ENCODE data around the gene TSPAN9. TPM values are rescaled to one million over a fixed set of nuclear protein-coding genes. Genes with fewer than 3 reads are reported as not detected.

TSPAN9 gene
- total and polyA plus RNA-seq, 10 of the 15 experiments (the other 5 are each of a cell fraction or from before 2014, with no cell fraction given), result 0.03 to 1.0 (median 0.12) TPM; not detected in 5

- no peak overlapping the region for H3K4me3 ChIP-seq
- H2AFZ ChIP-seq (ENCODE audit: control insufficient read depth, low read depth, low read length), result no peak overlapping the region
- H3K9me3 ChIP-seq (replicated peaks; ENCODE audit: control insufficient read depth, insufficient read depth, low read length), result no peaks in the 10 kb centered on the region
- FAIRE-seq (no peak), ATAC-seq (no peak), DNase-seq (ENCODE audit: low read depth, low spot score) (no peak)
- H3K9ac ChIP-seq (ENCODE audit: control insufficient read depth, insufficient read depth, low read length), result no peak overlapping the region
- no peak overlapping the region for H3K4me2 ChIP-seq (ENCODE audit: control insufficient read depth, insufficient read depth)
- BruUV-seq (replicated peaks), result no TSS peak
- no peaks in the 10 kb centered on the region for H3K36me3 ChIP-seq (ENCODE audit: control insufficient read depth in 2 of 2, insufficient read depth in 2 of 2, low read length in 1 of 2)
- H3K27ac ChIP-seq (ENCODE audit: control insufficient read depth, insufficient read depth), result no peak overlapping the region
- ChIA-PET CTCF (no interaction called here), RAD21 (ENCODE audit: unreplicated experiment) (no interaction called here), POLR2A (no interaction called here), SMC1A (ENCODE audit: uncharacterized antibody, unreplicated experiment) (no interaction called here)
- intact Hi-C loops (cut with micrococcal nuclease; ENCODE audit: unreplicated experiment) (no loop called here), in situ Hi-C loops (cut with MboI) (no loop called here)
- TF ChIP-seq IRF4 (IDR thresholded peaks at IDR 0.05; ENCODE audit: low read depth, low read length) (no peak), CHD4 (IDR thresholded peaks at IDR 0.05) (no peak), SIN3A (IDR thresholded peaks at IDR 0.05; ENCODE audit: low read depth, low read length) (no peak), TCF12 (IDR thresholded peaks at IDR 0.05; ENCODE audit: low read depth, low read length) (no peak), SUPT20H (IDR thresholded peaks at IDR 0.05; ENCODE audit: borderline replicate concordance, control insufficient read depth, low read depth, low read length) (no peak), ZNF24 (IDR thresholded peaks at IDR 0.05) (no peak), NR2C1 (IDR thresholded peaks at IDR 0.05) (no peak)
- 17% methylated on average over 11 of the region's 11 CpGs for WGBS (ENCODE audit: insufficient coverage, insufficient replicate concordance, low lambda C conversion rate, missing lambda C conversion rate)
- no peaks in the 10 kb centered on the region for H3K4me1 ChIP-seq (ENCODE audit: control insufficient read depth, insufficient read depth, low read length)
- no peaks in the 10 kb centered on the region for H4K20me1 ChIP-seq (ENCODE audit: control insufficient read depth, insufficient read depth)
- H3K79me2 ChIP-seq (ENCODE audit: control insufficient read depth, insufficient read depth, low read length), result no peaks in the 10 kb centered on the region
- H3K27me3 ChIP-seq (replicated peaks in 1 of 2; ENCODE audit: control insufficient read depth in 2 of 2, insufficient read depth in 2 of 2, low read length in 1 of 2), result peaks cover 3 to 6% of the 10 kb centered on the region in 2 experiments; a peak in 3 of 4 replicates
Measured at GRCh38 chr12:3267690-3268089, 190.5 kb downstream of the TSPAN9 start.

GRCh38 chr12:3269594-3269993 lies 192.4 kb downstream of the TSPAN9 start:
- no peak overlapping the region for H3K4me2 ChIP-seq (ENCODE audit: control insufficient read depth, insufficient read depth)
- H3K27ac ChIP-seq (ENCODE audit: control insufficient read depth, insufficient read depth), result no peak overlapping the region
- CTCF ChIA-PET, result no interaction called here
- peaks cover 3 to 6% of the 10 kb centered on the region in 2 experiments; a peak in 3 of 4 replicates for H3K27me3 ChIP-seq (replicated peaks in 1 of 2; ENCODE audit: control insufficient read depth in 2 of 2, insufficient read depth in 2 of 2, low read length in 1 of 2)
- WGBS (ENCODE audit: insufficient coverage, insufficient replicate concordance, low lambda C conversion rate, missing lambda C conversion rate), result 48% methylated on average over 11 of the region's 11 CpGs
- TF ChIP-seq JUND (IDR thresholded peaks at IDR 0.05; ENCODE audit: low read depth, low read length) (no peak), TBL1XR1 (IDR thresholded peaks at IDR 0.05; ENCODE audit: low read depth, low read length) (no peak), EED (IDR thresholded peaks at IDR 0.05; ENCODE audit: low read depth) (no peak), SIN3A (IDR thresholded peaks at IDR 0.05; ENCODE audit: low read depth, low read length) (no peak)
- FAIRE-seq (no peak), DNase-seq (ENCODE audit: low read depth, low spot score) (no peak), ATAC-seq (no peak)
- no peak overlapping the region for H2AFZ ChIP-seq (ENCODE audit: control insufficient read depth, low read depth, low read length)
- in situ Hi-C loops (cut with MboI), result no loop called here
- H3K4me1 ChIP-seq (ENCODE audit: control insufficient read depth, insufficient read depth, low read length), result no peaks in the 10 kb centered on the region
- H4K20me1 ChIP-seq (ENCODE audit: control insufficient read depth, insufficient read depth), result no peaks in the 10 kb centered on the region
- SMC1A ChIA-PET (ENCODE audit: uncharacterized antibody, unreplicated experiment), result no interaction called here
- no peaks in the 10 kb centered on the region for H3K79me2 ChIP-seq (ENCODE audit: control insufficient read depth, insufficient read depth, low read length)
- POLR2A ChIA-PET, result no interaction called here
- no peak overlapping the region for H3K9ac ChIP-seq (ENCODE audit: control insufficient read depth, insufficient read depth, low read length)
- H3K9me3 ChIP-seq (replicated peaks; ENCODE audit: control insufficient read depth, insufficient read depth, low read length), result no peaks in the 10 kb centered on the region
- RAD21 ChIA-PET (ENCODE audit: unreplicated experiment), result no interaction called here
- intact Hi-C loops (cut with micrococcal nuclease; ENCODE audit: unreplicated experiment), result no loop called here
- no TSS peak for BruUV-seq (replicated peaks)
- no peaks in the 10 kb centered on the region for H3K36me3 ChIP-seq (ENCODE audit: control insufficient read depth in 2 of 2, insufficient read depth in 2 of 2, low read length in 1 of 2)
- no peak overlapping the region for H3K4me3 ChIP-seq
